ENCODE data around the gene MAN2B2.

DNA sequence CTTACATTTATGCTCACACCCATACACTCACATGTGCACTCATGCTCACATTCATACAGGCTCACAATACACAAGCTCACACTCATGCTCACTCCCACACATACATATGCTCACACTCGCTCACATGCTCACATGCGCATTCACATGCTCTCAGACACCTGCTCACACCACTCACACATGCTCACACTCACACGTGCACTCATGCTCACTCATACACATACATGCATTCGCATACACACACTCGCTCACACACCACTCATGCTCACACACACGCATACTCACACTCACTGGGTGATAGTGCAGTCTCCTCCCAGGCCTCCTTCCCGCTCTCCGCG is 90.3 kb downstream of the MAN2B2 start:
- TF ChIP-seq, protein P1, sequence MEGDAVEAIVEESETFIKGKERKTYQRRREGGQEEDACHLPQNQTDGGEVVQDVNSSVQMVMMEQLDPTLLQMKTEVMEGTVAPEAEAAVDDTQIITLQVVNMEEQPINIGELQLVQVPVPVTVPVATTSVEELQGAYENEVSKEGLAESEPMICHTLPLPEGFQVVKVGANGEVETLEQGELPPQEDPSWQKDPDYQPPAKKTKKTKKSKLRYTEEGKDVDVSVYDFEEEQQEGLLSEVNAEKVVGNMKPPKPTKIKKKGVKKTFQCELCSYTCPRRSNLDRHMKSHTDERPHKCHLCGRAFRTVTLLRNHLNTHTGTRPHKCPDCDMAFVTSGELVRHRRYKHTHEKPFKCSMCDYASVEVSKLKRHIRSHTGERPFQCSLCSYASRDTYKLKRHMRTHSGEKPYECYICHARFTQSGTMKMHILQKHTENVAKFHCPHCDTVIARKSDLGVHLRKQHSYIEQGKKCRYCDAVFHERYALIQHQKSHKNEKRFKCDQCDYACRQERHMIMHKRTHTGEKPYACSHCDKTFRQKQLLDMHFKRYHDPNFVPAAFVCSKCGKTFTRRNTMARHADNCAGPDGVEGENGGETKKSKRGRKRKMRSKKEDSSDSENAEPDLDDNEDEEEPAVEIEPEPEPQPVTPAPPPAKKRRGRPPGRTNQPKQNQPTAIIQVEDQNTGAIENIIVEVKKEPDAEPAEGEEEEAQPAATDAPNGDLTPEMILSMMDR (IDR thresholded peaks at IDR 0.05 in 4 of 5, conservative IDR thresholded peaks at IDR 0.05 in 1 of 5): no peak
- no peak for TF ChIP-seq POLR2A (IDR thresholded peaks at IDR 0.05)
